ENCODE measurements around the gene BLID.

The BLID gene

GRCh38 chr11:122081073-122081472 lies 34.9 kb downstream of the BLID start:
- no peak overlapping the region for H3K4me3 ChIP-seq (ENCODE audit: low read depth, low read length)
- TF ChIP-seq CTCF (IDR thresholded peaks at IDR 0.05; ENCODE audit: low read depth, low read length), result no peak

- H3K4me3 ChIP-seq (ENCODE audit: low read depth, low read length), result no peak overlapping the region
- no peak for TF ChIP-seq CTCF (IDR thresholded peaks at IDR 0.05; ENCODE audit: low read depth, low read length)
These were observed 38.6 kb downstream of the BLID start for GRCh38 chr11:122077459-122077858.

- TF ChIP-seq CTCF (IDR thresholded peaks at IDR 0.05; ENCODE audit: low read depth, low read length), result no peak
- no peak overlapping the region for H3K4me3 ChIP-seq (ENCODE audit: low read depth, low read length)
These were observed 39.4 kb downstream of the BLID start for GRCh38 chr11:122076512-122077120.

GRCh38 chr11:122075016-122075415 lies 41.0 kb downstream of the BLID start:
- TF ChIP-seq CTCF (IDR thresholded peaks at IDR 0.05; ENCODE audit: low read depth, low read length), result no peak
- H3K4me3 ChIP-seq (ENCODE audit: low read depth, low read length), result no peak overlapping the region

GRCh38 chr11:122074022-122074421 lies 42.0 kb downstream of the BLID start:
- no peak for TF ChIP-seq CTCF (IDR thresholded peaks at IDR 0.05; ENCODE audit: low read depth, low read length)

GRCh38 chr11:122071709-122072202 lies 44.3 kb downstream of the BLID start:
- no peak for TF ChIP-seq CTCF (IDR thresholded peaks at IDR 0.05; ENCODE audit: low read depth, low read length)
- H3K4me3 ChIP-seq (ENCODE audit: low read depth, low read length), result no peak overlapping the region

More at GRCh38 chr11:122074022-122074421, 42.0 kb downstream of the BLID start:
- H3K4me3 ChIP-seq (ENCODE audit: low read depth, low read length), result no peak overlapping the region

GRCh38 chr11:122069707-122070360 lies 46.2 kb downstream of the BLID start:
- H3K4me3 ChIP-seq (ENCODE audit: low read depth, low read length), result no peak overlapping the region
- no peak for TF ChIP-seq CTCF (IDR thresholded peaks at IDR 0.05; ENCODE audit: low read depth, low read length)

Measured in WI38 (cell line).